ENCODE data around the gene GLCCI1.

DNA sequence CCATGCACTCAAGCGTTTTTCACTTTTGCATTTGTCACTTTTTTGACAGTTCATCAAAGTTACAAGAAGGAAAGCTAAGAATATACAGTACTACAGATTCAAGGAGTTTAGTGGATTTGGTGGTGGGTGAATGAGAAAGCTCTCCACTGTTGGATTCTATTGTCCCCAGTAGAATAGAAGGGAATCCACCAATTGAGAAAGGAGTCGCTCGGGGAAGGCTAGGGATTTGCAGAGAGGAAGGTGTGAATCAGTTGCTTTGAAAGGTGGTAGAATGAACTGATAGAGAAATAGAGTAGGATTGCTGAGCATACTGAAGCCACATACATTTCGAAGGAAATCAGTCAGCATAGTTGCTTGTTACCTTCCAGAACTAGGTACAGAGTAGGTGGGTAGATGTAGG is 33.7 kb upstream of the GLCCI1 start:
- TF ChIP-seq ZBED4 (CRISPR knock-in tag; IDR thresholded peaks at IDR 0.05; ENCODE audit: borderline replicate concordance) (no peak), POLR2A (IDR thresholded peaks at IDR 0.05; ENCODE audit: insufficient read depth in 1 of 2, low read depth in 2 of 2, low read length in 2 of 2) (no peak), KAT7 (CRISPR knock-in tag; IDR thresholded peaks at IDR 0.05; ENCODE audit: borderline replicate concordance) (no peak), EHMT2 (IDR thresholded peaks at IDR 0.05; ENCODE audit: borderline replicate concordance, low read depth, low read length) (no peak), PATZ1 (CRISPR knock-in tag; IDR thresholded peaks at IDR 0.05) (no peak), CEBPB (IDR thresholded peaks at IDR 0.05; ENCODE audit: borderline replicate concordance, low read depth, low read length) (no peak), GPN1 (CRISPR knock-in tag; IDR thresholded peaks at IDR 0.05; ENCODE audit: borderline replicate concordance) (no peak), NFATC3 (CRISPR knock-in tag; IDR thresholded peaks at IDR 0.05) (no peak), PBX3 (CRISPR knock-in tag; IDR thresholded peaks at IDR 0.05; ENCODE audit: borderline replicate concordance) (no peak), ETS1 (CRISPR knock-in tag; IDR thresholded peaks at IDR 0.05) (no peak), EP300 (IDR thresholded peaks at IDR 0.05; ENCODE audit: low read depth in 2 of 2, low read length in 2 of 2) (no peak), EP300 (CRISPR knock-in tag; IDR thresholded peaks at IDR 0.05; ENCODE audit: borderline replicate concordance) (no peak), FOXM1 (CRISPR knock-in tag; IDR thresholded peaks at IDR 0.05) (no peak), SMC3 (IDR thresholded peaks at IDR 0.05; ENCODE audit: low read length) (no peak)
